H1 (cell line): Measurements from ENCODE around the gene TMEM178B. TPM values are rescaled to one million over a fixed set of nuclear protein-coding genes. Genes with fewer than 3 reads are reported as not detected.

Experiments
- ATF3 ChIP-seq: IDR thresholded peaks from 2 replicates; pipeline ENCODE4 v1.6.1; 2011; ENCODE audit warnings: low read depth, mild to moderate bottlenecking, low read length; ENCODE audit not compliant: insufficient read depth
- BACH1 ChIP-seq: IDR thresholded peaks from 2 replicates; pipeline ENCODE4 v1.6.1; 2012; ENCODE audit warnings: low read length, improper control_type of control experiment
- CEBPB ChIP-seq: IDR thresholded peaks from 2 replicates; pipeline ENCODE4 v1.6.1; 2012; ENCODE audit warnings: low read depth, low read length
- SP1 ChIP-seq: IDR thresholded peaks from 2 replicates; pipeline ENCODE4 v1.6.1; 2011; ENCODE audit warnings: low read depth, low read length
- SUZ12 ChIP-seq: fragments of 200-600 bp; sonication (generic); IDR thresholded peaks from 2 replicates; pipeline ENCODE4 v1.6.1; 2012; ENCODE audit warnings: mild to moderate bottlenecking, inconsistent platforms, low read length, moderate library complexity, mixed read lengths
- TAF1 ChIP-seq: IDR thresholded peaks from 2 replicates; pipeline ENCODE4 v1.6.1; 2011; ENCODE audit warnings: mild to moderate bottlenecking, low read depth, low read length
- TBP ChIP-seq: IDR thresholded peaks from 2 replicates; pipeline ENCODE4 v1.6.1; 2011; ENCODE audit warnings: low read depth, low read length, improper control_type of control experiment
- polyA plus RNA-seq, 7 experiments: library from polyadenylated mRNA; depleted of rRNA in 3 of 7; stranded (reverse) in 5 of 7; unstranded in 2 of 7; fragments of >200 nt in 5 of 7; fragments of 200-250 nt in 2 of 7; gene quantifications; 1 replicate in 5 of 7; 2 replicates in 1 of 7; 4 replicates in 1 of 7; pipeline versions ENCODE4 v1.2.1 to v1.2.3, GENCODE V29; 2011 to 2013; ENCODE audit warnings: missing spikeins in 2 of 7, mixed read lengths in 2 of 7
- total RNA-seq: library from RNA; stranded (reverse); fragmentation: NEBNext Ultra II Directional; extraction: Animal tissue kit (Norgen Biotek cat#: 25700); gene quantifications from 2 replicates; pipeline ENCODE4 v1.2.1, GENCODE V29; 2021
- TF ChIP-seq, protein P1 (sequence below): fragments of 300-600 bp; sonication (generic); IDR thresholded peaks from 2 replicates; pipeline ENCODE4 v1.7.1; 2012; ENCODE audit warnings: low read length, moderate library complexity, mild to moderate bottlenecking, inconsistent platforms; ENCODE audit not compliant: insufficient replicate concordance

The TMEM178B gene
- total and polyA plus RNA-seq, 2 of the 8 experiments (the other 6 are each of a cell fraction or from before 2014, with no cell fraction given) = 5.3 to 18.1 TPM

DNA sequence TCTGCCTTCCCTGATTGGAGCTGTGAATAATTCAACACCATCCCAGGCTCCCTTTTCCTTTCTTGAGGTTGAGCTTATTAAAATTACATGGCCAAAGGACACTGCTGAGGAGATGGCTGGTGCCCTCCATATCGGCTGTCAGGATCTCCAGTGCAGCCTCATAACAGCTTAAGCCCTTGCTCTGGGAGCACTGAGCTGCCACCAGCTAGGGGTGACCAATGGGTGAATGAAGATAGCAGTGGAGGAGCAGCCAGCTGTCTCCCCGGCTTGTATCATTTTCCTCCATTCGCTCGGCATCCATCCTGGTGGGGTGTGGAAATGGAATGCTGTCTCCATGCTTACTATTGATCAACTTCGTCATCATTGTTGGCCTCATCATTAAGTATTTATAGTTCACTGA, 154.6 kb downstream of the TMEM178B start (continued):
- TF ChIP-seq ATF3 = no peak
- TF ChIP-seq CEBPB = no peak
- no peak for TF ChIP-seq SP1
- TF ChIP-seq BACH1 = no peak
- TF ChIP-seq TBP = no peak
- TF ChIP-seq, protein P1, sequence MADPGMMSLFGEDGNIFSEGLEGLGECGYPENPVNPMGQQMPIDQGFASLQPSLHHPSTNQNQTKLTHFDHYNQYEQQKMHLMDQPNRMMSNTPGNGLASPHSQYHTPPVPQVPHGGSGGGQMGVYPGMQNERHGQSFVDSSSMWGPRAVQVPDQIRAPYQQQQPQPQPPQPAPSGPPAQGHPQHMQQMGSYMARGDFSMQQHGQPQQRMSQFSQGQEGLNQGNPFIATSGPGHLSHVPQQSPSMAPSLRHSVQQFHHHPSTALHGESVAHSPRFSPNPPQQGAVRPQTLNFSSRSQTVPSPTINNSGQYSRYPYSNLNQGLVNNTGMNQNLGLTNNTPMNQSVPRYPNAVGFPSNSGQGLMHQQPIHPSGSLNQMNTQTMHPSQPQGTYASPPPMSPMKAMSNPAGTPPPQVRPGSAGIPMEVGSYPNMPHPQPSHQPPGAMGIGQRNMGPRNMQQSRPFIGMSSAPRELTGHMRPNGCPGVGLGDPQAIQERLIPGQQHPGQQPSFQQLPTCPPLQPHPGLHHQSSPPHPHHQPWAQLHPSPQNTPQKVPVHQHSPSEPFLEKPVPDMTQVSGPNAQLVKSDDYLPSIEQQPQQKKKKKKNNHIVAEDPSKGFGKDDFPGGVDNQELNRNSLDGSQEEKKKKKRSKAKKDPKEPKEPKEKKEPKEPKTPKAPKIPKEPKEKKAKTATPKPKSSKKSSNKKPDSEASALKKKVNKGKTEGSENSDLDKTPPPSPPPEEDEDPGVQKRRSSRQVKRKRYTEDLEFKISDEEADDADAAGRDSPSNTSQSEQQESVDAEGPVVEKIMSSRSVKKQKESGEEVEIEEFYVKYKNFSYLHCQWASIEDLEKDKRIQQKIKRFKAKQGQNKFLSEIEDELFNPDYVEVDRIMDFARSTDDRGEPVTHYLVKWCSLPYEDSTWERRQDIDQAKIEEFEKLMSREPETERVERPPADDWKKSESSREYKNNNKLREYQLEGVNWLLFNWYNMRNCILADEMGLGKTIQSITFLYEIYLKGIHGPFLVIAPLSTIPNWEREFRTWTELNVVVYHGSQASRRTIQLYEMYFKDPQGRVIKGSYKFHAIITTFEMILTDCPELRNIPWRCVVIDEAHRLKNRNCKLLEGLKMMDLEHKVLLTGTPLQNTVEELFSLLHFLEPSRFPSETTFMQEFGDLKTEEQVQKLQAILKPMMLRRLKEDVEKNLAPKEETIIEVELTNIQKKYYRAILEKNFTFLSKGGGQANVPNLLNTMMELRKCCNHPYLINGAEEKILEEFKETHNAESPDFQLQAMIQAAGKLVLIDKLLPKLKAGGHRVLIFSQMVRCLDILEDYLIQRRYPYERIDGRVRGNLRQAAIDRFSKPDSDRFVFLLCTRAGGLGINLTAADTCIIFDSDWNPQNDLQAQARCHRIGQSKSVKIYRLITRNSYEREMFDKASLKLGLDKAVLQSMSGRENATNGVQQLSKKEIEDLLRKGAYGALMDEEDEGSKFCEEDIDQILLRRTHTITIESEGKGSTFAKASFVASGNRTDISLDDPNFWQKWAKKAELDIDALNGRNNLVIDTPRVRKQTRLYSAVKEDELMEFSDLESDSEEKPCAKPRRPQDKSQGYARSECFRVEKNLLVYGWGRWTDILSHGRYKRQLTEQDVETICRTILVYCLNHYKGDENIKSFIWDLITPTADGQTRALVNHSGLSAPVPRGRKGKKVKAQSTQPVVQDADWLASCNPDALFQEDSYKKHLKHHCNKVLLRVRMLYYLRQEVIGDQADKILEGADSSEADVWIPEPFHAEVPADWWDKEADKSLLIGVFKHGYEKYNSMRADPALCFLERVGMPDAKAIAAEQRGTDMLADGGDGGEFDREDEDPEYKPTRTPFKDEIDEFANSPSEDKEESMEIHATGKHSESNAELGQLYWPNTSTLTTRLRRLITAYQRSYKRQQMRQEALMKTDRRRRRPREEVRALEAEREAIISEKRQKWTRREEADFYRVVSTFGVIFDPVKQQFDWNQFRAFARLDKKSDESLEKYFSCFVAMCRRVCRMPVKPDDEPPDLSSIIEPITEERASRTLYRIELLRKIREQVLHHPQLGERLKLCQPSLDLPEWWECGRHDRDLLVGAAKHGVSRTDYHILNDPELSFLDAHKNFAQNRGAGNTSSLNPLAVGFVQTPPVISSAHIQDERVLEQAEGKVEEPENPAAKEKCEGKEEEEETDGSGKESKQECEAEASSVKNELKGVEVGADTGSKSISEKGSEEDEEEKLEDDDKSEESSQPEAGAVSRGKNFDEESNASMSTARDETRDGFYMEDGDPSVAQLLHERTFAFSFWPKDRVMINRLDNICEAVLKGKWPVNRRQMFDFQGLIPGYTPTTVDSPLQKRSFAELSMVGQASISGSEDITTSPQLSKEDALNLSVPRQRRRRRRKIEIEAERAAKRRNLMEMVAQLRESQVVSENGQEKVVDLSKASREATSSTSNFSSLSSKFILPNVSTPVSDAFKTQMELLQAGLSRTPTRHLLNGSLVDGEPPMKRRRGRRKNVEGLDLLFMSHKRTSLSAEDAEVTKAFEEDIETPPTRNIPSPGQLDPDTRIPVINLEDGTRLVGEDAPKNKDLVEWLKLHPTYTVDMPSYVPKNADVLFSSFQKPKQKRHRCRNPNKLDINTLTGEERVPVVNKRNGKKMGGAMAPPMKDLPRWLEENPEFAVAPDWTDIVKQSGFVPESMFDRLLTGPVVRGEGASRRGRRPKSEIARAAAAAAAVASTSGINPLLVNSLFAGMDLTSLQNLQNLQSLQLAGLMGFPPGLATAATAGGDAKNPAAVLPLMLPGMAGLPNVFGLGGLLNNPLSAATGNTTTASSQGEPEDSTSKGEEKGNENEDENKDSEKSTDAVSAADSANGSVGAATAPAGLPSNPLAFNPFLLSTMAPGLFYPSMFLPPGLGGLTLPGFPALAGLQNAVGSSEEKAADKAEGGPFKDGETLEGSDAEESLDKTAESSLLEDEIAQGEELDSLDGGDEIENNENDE = no peak
- no peak for TF ChIP-seq TAF1
- no peak for TF ChIP-seq SUZ12
- TF ChIP-seq, all 59 proteins: peak for 0
